GM19455 (cell line): ENCODE data around the gene SLC5A2.
"Not testable (repeated sequence)": the region's sequence is repeated elsewhere in the genome, so short reads cannot be mapped to it uniquely, and the experiment has no call there.

Experiments
- ATAC-seq: cut with Tn5 transposase; IDR thresholded peaks from one replicate; pipeline ENCODE4 v1.9.1; 2021; ENCODE audit not compliant: unreplicated experiment

SLC5A2 gene

GRCh38 chr16:31483081-31483480 is at the start of gene SLC5A2:
SLC5A2 (plus strand) TSS chr16:31483123; CDS start chr16:31483137, 14 bp downstream.
- ATAC-seq, result no peak

GRCh38 chr16:31435341-31436220 is 47.3 kb upstream of the SLC5A2 start:
- no peak for ATAC-seq

DNA sequence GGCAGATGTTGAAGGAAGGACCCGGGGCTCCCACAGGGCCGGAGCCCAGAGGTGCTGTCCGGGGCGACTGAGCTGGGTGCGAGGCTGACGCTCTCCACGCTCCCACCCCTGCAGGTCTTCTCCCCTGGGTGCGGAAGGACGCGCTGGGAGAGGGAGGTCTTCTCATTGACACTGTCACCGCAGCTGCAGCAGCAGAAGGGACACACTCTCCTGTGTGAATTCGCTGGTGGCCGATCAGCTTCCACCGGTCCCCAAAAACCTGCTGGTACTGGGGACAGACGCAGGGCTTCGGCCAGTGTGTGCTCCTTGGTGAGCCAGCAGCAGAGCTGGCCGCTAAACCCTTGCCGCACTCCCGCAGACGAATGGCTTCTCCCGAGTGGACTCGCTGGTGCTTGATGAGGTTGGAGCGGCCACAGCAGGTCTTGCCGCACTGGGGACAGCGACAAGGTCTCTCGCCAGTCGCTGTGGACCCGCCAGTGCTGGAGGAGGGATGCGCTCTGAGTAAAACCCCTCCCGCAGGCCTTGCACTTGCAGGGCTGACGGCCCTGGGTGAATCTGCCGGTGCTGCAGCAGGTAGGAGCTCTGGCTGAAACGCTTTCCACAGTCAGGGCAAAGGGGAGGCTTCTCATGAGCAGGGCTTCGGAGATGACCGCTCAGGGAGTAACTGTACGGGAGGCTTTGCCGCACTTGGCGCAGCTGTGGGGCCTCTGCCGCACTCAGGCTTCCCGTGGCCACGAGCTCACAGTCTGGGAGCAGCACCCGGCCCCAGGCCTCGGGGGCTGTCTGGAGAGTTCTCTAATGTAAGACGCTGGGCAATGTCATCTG is 46.5 kb upstream of the SLC5A2 start:
- ATAC-seq, result no peak

GRCh38 chr16:31438414-31438813 is 44.5 kb upstream of the SLC5A2 start:
- ATAC-seq, result no peak

GRCh38 chr16:31439023-31439422 is 43.9 kb upstream of the SLC5A2 start:
- ATAC-seq, result not testable (repeated sequence)

- no peak for ATAC-seq
Measured at GRCh38 chr16:31439519-31439918, 43.4 kb upstream of the SLC5A2 start.

DNA sequence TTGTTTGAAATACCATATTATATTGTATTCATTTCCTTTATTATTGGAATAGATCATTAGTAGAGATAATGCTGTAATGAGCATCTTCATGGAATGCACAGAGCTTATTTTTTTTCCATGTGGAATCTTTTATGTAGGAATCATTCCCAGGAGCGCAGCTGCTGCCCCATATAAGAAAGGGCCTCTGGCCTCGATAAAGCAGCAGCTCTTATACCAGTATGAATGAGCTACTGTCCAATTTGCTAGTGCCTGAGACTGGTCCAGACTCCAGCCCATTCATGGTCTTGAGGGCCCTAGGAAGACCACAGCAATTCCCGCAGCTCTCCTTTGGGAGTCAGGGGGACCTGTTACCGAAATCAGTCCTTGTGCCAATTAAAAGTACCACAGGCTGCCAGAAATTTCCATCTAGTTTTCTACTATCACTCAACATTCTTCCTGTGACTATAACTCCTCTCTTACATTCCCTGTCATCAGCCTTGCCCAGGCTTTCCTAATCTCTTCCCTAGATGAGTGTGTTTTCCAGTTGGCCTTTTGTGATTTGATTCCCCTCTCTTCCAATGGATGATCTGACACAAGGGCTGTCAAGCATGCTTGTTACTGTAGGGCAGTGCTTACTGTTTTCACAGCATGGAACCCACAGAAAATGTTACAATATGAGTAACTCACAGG is 42.3 kb upstream of the SLC5A2 start:
- no peak for ATAC-seq

GRCh38 chr16:31441956-31442355 is 41.0 kb upstream of the SLC5A2 start:
- ATAC-seq, result no peak

GRCh38 chr16:31445931-31446330 is 37.0 kb upstream of the SLC5A2 start:
- ATAC-seq, result not testable (repeated sequence)

DNA sequence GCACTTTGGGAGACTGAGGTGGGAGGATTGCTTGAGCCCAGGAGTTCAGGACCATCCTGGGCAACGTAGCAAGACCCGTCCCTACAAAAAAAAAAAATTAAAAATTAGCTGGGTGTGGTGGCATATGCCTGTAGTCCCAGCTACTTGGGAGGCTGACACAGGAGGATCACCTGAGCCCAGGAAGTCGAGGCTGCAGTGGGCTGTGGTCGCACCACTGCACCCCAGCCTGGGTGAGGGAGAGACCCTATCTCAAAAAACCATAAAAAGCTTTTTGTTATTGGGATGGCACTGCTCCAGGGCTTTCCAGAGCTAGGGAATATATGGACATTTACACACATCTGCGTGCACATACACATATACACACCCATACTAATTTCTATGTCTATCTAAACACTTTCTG is 31.7 kb upstream of the SLC5A2 start:
- ATAC-seq, result no peak

DNA sequence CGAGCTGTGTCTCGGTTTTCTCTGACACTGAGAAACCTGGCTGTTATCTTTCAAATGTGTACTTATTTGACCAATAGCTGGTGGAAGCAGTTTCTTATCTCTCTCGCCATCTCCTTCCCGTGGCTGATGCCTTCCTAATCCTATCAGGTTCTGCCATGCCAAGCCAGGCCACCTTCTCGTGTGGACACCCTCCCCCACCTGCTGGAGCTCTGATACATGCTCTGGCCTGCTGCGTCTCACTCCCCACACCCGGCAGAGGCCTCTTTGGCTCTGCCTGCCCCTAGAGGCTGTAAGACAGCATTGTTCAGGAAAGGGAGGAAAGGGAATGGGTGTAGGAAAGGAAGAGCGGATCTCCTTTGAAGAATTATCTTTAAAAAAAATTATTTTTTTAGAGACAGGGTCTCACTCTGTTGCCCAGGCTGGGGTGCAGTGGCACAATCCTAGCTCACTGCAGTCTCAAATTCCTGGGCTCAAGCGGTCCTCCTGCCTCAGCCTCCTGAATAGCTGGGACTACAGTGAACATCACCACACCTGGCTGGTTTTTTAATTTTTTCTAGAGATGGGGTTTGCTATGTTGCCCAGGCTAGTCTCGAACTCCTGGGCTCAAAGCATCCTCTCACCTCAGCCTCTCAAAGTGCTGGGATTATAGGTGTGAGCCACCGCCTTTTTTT is 31.1 kb upstream of the SLC5A2 start:
- ATAC-seq, result no peak

DNA sequence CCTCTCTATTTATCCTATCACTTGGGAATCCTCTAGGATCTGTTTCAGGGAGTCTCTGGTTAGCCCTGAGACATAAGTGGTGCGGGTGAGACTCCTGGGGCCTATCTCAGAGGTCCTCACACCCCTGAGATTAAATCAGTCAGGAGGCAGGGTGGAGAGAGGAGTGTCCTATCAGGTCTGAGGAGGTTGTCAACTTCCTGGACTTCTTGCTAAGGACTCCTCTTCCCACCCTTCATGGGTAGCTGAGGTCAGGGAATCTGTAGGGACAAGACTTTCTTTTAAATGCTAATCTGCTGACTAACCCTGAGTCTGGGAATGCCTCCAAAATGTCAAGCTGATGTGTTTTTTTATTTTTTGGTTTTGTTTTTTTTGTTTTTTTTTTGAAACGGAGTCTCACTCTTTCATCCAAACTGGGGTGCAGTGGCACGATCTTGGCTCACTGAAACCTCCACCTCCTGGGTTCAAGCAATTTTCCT is 30.3 kb upstream of the SLC5A2 start:
- no peak for ATAC-seq

- no peak for ATAC-seq
Measured at GRCh38 chr16:31453255-31454204, 29.4 kb upstream of the SLC5A2 start.

GRCh38 chr16:31455601-31456314 is 27.2 kb upstream of the SLC5A2 start:
- no peak for ATAC-seq

DNA sequence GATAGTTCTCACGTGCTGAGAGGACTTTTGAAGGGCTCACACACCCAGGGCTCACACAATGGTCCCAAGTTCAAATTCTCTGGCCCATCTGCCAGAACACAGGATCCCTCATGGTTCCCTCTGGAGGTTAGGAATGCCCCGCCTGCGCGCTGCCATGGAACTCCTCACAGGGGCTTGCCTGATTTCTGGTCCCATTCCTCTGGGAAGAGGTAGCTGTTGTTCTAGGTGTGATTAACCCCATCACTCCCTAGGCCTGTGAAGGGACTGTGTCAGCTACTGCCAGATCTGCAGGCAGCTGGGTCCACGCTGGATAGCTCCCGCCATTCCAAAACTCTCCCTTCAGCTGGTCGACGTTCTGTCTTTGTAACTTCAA is 25.9 kb upstream of the SLC5A2 start:
- no peak for ATAC-seq

DNA sequence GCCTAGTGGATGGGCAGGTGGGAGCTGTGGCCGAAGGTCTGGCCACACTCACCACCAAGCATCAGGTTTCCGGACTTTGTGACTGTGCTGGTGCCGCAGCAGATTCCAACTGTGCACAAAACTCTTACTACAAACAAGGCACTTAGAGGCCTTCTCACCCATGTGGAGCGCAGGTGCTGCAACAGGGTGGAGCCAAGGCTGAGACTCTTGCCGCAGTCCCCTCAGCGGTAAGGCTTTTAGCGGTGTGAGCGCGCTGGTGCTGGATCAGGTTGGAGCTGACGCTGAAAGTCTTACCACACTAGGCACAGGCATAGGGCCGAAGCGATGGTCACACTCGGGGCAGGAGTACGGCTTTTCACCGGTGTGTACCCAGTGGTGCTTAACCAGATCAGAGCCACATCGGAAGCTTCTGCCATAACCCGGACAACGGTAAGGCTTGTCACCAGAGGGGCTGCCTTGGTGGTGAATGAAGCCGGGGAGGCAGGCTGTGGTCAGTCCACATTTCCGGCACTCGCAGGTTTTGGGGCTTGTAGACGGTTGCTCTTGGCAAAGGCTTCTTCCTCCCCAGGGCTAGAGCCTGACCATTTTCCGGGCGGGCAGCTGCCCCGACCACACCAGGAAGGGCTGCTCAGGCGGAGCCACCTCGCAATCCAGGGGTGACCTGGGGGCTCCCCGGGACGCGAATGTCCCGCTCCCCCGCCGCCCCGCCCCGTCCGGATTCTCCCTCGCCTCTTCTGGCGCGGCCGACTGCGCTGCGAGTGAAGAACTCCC is 24.7 kb upstream of the SLC5A2 start:
- peak; percentile 5 for ATAC-seq

DNA sequence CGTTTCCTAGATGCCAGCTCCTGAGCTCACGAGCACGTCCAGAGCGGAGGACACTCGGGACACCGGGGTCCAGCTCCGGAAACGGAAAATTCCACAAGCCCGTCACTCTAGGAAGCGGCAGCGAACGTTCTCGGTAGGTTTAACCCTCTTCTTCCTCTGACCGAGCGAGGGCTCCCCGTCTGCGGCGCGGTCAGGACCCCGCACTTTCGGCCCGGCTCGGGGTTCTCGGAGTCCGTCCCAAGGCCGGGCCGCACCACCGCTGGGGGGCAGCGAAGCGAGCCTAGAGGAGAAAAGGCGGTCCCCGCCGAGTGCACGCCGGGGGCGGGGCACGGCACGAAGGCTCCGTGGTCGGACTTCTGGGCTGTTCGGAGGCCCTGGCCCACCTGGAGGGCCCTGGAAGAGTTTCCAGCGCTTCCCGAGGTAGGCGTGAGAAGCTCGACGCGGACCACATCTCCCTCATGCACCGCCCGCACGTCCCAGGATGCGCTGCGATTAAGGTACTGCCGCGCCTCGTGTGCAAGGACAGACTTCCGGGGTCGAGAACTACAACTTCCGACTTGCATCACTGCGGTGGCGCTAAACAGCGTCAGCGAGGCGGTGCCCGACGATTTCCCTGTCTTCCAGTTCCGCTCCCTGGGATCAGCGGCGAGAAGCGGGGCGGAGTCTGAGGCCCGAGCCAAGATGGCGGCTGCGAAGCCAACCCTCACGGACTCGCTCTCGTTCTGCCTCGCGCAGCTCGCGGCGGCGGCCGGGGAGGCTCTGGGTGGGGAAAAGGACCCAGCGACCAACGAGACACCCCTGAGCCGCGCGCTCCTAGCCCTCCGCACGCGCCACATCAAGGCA is 23.9 kb upstream of the SLC5A2 start, which contains the start of gene ARMC5:
Gene ARMC5, plus strand, starts transcription at position 658 of the 843 bp plus-strand sequence. Its CDS starts 24 bp downstream, at position 682.
- ATAC-seq, result peak; percentile 77
